Suprapubic skin (tissue), 4 donors: ENCODE measurements around the gene RIOX2. TPM values are rescaled to one million over a fixed set of nuclear protein-coding genes. Genes with fewer than 3 reads are reported as not detected.

Experiments used
- DNase-seq, 2 donors: peaks; one replicate each; pipeline ENCODE4 v3.0.0-alpha.2; 2019; ENCODE audit warnings: low spot score in 2 of 2
- H3K27ac ChIP-seq: fragments of 200-600 bp; sonication (generic); one replicate; pipeline ENCODE4 v1.5.1; 2019
- H3K27me3 ChIP-seq: fragments of 200-600 bp; sonication (generic); one replicate; pipeline ENCODE4 v1.5.1; 2019
- H3K36me3 ChIP-seq: fragments of 200-600 bp; sonication (generic); one replicate; pipeline ENCODE4 v1.5.1; 2019
- H3K4me1 ChIP-seq: fragments of 200-600 bp; sonication (generic); one replicate; pipeline ENCODE4 v1.5.1; 2019
- H3K4me3 ChIP-seq: fragments of 200-600 bp; sonication (generic); one replicate; pipeline ENCODE4 v1.5.1; 2019; ENCODE audit warnings: mild to moderate bottlenecking
- H3K9me3 ChIP-seq: fragments of 200-600 bp; sonication (generic); one replicate; pipeline ENCODE4 v1.5.1; 2019
- CTCF ChIP-seq, 2 donors: fragments of 200-600 bp in 1 of 2; fragments of 450-650 bp in 1 of 2; sonication (generic) in 1 of 2; IDR thresholded peaks; one replicate each; pipeline ENCODE4 v1.5.1; 2016 to 2019; ENCODE audit warnings: antibody characterized with exemption in 2 of 2, mild to moderate bottlenecking in 1 of 2, moderate library complexity in 1 of 2
- EP300 ChIP-seq: sonication (generic); formaldehyde crosslinking; IDR thresholded peaks from one replicate; pipeline ENCODE4 v1.6.1; 2017; ENCODE audit warnings: antibody characterized with exemption
- POLR2A ChIP-seq, 2 donors: fragments of 450-650 bp; IDR thresholded peaks; one replicate each; pipeline ENCODE4 v1.6.1; 2017; ENCODE audit warnings: antibody characterized with exemption in 2 of 2, mild to moderate bottlenecking in 2 of 2, moderate library complexity in 2 of 2
- POLR2AphosphoS5 ChIP-seq, 3 donors: sonication (generic); formaldehyde crosslinking; IDR thresholded peaks; one replicate each; pipeline ENCODE4 v1.6.1; 2017; ENCODE audit warnings: antibody characterized with exemption in 3 of 3
- WGBS: methylation state at CpG from one replicate; pipeline ENCODE4 v1.1.5; 2018; 5-methylcytosine and 5-hydroxymethylcytosine counted together
- total RNA-seq, 4 donors: library from RNA; depleted of rRNA; stranded (reverse); fragments of >200 nt; gene quantifications; one replicate each; pipeline ENCODE4 v1.1.0, GENCODE V29; 2016

The RIOX2 gene
- total RNA-seq, 4 donors from 2014 or later, result 30.1 to 44.1 (median 38.6) TPM

GRCh38 chr3:98004721-98005120 lies 32.5 kb upstream of the RIOX2 start:
- H3K9me3 ChIP-seq, result no peaks in the 10 kb centered on the region
- 85% methylated on average over 3 of the region's 3 CpGs for WGBS
- TF ChIP-seq POLR2AphosphoS5 (IDR thresholded peaks at IDR 0.05) (no peak), POLR2A (IDR thresholded peaks at IDR 0.05) (no peak), CTCF (IDR thresholded peaks at IDR 0.05) (no peak), EP300 (no peak)
- no peaks in the 10 kb centered on the region for H3K4me1 ChIP-seq
- H3K36me3 ChIP-seq, result no peaks in the 10 kb centered on the region
- no peaks in the 10 kb centered on the region for H3K27me3 ChIP-seq
- no peak for DNase-seq
- H3K27ac ChIP-seq, result no peak overlapping the region
- no peak overlapping the region for H3K4me3 ChIP-seq

- no peaks in the 10 kb centered on the region for H3K4me1 ChIP-seq
- WGBS, result 57% methylated on average over 2 of the region's 2 CpGs
- TF ChIP-seq POLR2A (IDR thresholded peaks at IDR 0.05), result no peak
- no peak for TF ChIP-seq EP300
- TF ChIP-seq POLR2AphosphoS5 (IDR thresholded peaks at IDR 0.05), result no peak
- TF ChIP-seq CTCF (IDR thresholded peaks at IDR 0.05), result no peak
Observed at GRCh38 chr3:98003306-98003969, 31.2 kb upstream of the RIOX2 start.

GRCh38 chr3:98002717-98003116 lies 30.5 kb upstream of the RIOX2 start:
- H3K9me3 ChIP-seq, result no peaks in the 10 kb centered on the region
- no peak for DNase-seq
- no peaks in the 10 kb centered on the region for H3K36me3 ChIP-seq
- H3K27ac ChIP-seq, result no peak overlapping the region
- no peaks in the 10 kb centered on the region for H3K27me3 ChIP-seq
- 89% methylated on average over 1 of the region's 1 CpG for WGBS
- TF ChIP-seq EP300 (no peak), POLR2A (IDR thresholded peaks at IDR 0.05) (no peak), POLR2AphosphoS5 (IDR thresholded peaks at IDR 0.05) (no peak), CTCF (IDR thresholded peaks at IDR 0.05) (no peak)
- no peak overlapping the region for H3K4me3 ChIP-seq
- H3K4me1 ChIP-seq, result no peaks in the 10 kb centered on the region

More at GRCh38 chr3:98003306-98003969, 31.2 kb upstream of the RIOX2 start:
- no peaks in the 10 kb centered on the region for H3K36me3 ChIP-seq
- H3K27me3 ChIP-seq, result no peaks in the 10 kb centered on the region
- H3K27ac ChIP-seq, result no peak overlapping the region
- no peak overlapping the region for H3K4me3 ChIP-seq
- no peak for DNase-seq
- no peaks in the 10 kb centered on the region for H3K9me3 ChIP-seq

GRCh38 chr3:97999994-98000393 lies 27.8 kb upstream of the RIOX2 start:
- 16% methylated on average over 1 of the region's 1 CpG for WGBS
- Histone ChIP-seq H3K4me1 (no peaks in the 10 kb centered on the region), H3K27me3 (no peaks in the 10 kb centered on the region), H3K36me3 (no peaks in the 10 kb centered on the region), H3K4me3 (no peak overlapping the region), H3K9me3 (no peaks in the 10 kb centered on the region), H3K27ac (no peak overlapping the region)
- TF ChIP-seq CTCF (IDR thresholded peaks at IDR 0.05), result no peak
- no peak for TF ChIP-seq POLR2AphosphoS5 (IDR thresholded peaks at IDR 0.05)
- no peak for TF ChIP-seq POLR2A (IDR thresholded peaks at IDR 0.05)
- TF ChIP-seq EP300, result no peak
- no peak for DNase-seq

- no peaks in the 10 kb centered on the region for H3K4me1 ChIP-seq
- 94% methylated on average over 5 of the region's 5 CpGs for WGBS
- H3K36me3 ChIP-seq, result no peaks in the 10 kb centered on the region
- no peak overlapping the region for H3K27ac ChIP-seq
- no peaks in the 10 kb centered on the region for H3K27me3 ChIP-seq
- no peak overlapping the region for H3K4me3 ChIP-seq
- no peaks in the 10 kb centered on the region for H3K9me3 ChIP-seq
- DNase-seq, result no peak
- TF ChIP-seq POLR2AphosphoS5 (IDR thresholded peaks at IDR 0.05) (no peak), CTCF (IDR thresholded peaks at IDR 0.05) (no peak), POLR2A (IDR thresholded peaks at IDR 0.05) (no peak), EP300 (no peak)
Observed at GRCh38 chr3:97999103-97999502, 26.9 kb upstream of the RIOX2 start.
